ENCODE measurements around the gene PGBD5.
"Not testable (repeated sequence)": the region's sequence is repeated elsewhere in the genome, so short reads cannot be mapped to it uniquely, and the experiment has no call there.

Gene PGBD5, protein sequence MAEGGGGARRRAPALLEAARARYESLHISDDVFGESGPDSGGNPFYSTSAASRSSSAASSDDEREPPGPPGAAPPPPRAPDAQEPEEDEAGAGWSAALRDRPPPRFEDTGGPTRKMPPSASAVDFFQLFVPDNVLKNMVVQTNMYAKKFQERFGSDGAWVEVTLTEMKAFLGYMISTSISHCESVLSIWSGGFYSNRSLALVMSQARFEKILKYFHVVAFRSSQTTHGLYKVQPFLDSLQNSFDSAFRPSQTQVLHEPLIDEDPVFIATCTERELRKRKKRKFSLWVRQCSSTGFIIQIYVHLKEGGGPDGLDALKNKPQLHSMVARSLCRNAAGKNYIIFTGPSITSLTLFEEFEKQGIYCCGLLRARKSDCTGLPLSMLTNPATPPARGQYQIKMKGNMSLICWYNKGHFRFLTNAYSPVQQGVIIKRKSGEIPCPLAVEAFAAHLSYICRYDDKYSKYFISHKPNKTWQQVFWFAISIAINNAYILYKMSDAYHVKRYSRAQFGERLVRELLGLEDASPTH

DNA sequence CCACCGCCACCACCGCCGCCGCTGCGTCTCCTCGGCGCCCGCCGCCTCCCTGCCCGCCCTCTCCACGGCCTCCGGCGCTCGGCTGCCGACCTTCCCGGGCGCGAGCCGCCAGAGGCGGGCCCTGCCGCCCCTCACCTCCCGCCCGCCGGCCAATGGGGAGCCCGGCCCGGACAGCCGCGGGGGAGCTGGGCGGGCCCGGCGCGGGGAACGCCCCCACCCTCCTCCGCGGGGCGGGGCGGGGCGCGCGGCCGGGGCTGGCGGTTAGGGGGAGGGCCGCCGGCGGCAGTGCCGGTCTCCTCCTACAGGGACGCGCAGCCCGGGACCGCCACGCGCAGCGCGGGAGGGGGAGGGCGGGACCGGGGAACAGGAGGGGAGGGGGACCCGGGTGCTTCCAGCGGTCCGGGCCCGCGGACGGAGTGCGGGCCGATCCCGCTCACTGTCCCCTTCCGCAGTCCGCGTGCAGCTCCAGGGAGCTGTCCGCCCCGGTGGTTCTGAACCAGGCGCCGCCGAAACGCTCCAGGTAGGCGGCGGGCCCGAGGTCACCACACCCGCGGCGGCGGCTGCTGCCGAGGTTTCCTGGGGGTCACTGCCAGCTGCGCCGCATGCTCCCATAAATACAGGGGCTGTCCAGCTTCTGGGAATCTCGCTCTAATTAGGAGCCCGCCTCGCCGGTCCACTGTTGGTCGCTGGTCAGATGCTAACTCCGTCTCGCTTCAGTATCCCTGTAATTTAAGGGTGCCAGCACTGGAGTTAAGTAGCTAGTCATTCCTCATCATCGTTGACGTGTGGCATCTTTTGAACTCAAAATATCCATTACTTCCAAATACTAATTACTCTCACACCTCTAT is at the start of gene PGBD5:
PGBD5 (minus strand) TSS at position 87 of the 848 bp plus-strand sequence. CDS start 404 bp downstream, outside the sequence.
- no peak for DNase-seq (ENCODE audit: low read depth)

DNA sequence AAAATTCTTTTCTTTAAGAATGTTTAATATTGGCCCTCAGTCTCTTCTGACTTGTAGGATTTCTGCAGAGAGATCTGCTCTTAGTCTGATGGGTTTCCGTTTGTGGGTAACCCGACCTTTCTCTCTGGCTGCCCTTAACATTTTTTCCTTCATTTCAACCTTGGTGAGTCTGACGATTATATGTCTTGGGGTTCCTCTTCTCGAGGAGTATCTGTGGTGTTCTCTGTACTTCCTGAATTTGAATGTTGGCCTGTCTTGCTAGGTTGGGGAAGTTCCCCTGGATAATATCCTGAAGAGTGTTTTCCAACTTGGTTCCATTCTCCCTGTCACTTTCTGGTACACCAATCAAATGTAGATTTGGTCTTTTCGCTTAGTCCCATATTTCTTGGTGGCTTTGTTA is 48.8 kb upstream of the PGBD5 start:
- not testable (repeated sequence) for DNase-seq (ENCODE audit: low read depth)

- not testable (repeated sequence) for DNase-seq (ENCODE audit: low read depth)
Measured at GRCh38 chr1:230470750-230471149, 44.6 kb upstream of the PGBD5 start.

DNA sequence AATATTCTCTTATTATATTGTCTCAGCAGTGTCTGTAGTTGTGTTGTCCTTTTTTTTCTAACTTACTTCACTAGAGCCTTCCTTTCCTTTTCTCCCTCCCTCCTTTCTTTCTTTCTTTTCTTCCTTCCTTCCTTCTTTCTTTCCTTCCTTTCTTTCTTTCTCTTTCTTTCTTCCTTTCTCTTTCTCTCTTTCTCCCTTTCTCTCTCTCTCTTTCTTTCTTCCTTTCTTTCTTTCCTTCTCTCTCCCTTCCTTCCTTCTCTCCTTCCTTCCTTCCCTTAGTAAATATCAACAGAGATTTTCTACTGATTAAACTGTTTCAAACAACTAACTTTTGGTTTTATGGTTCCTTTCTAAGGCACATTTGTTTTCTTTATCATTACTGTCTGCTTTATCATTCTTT is 43.1 kb upstream of the PGBD5 start:
- DNase-seq (ENCODE audit: low read depth) = no peak

DNA sequence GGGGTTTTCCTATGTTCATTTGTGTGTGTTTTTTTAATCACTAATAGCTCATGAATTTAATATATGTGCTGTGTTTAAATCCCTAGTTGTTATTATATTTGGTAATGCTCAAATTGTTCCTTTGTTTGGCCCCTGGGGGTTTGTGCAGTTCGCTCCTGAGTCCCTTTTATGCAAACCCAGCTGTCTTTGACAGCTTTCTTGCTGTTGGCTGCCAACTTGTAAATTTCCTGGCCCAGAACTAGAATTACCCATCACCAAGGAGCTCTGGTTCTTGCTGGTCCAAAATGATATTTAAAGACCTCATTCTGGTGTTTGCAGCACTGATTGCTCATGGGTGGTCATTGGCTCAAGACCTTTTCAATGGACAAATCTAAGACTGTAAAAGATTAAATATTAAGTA is 39.6 kb upstream of the PGBD5 start:
- DNase-seq (ENCODE audit: low read depth) = no peak

DNA sequence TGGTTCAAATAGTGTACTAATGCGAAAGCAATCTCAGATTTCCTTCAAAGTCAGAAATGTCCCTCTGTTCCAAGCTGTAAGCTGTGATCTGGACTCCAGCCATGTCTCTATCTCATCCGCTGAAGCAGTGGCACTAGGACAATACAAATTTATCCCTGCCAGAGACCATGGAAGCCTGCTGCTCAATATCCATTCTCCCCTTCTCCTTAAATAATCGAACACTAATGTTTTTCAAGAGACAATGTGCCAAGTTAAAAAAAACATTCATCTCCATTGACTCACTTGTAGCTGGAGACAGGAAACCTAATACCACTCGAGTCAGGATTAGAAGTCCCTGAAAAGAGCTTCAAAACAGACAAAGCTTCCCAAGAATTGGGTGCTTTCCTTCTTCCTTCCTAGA is 38.5 kb upstream of the PGBD5 start:
- no peak for DNase-seq (ENCODE audit: low read depth)

GRCh38 chr1:230463760-230464159 is 37.6 kb upstream of the PGBD5 start:
- no peak for DNase-seq (ENCODE audit: low read depth)

DNA sequence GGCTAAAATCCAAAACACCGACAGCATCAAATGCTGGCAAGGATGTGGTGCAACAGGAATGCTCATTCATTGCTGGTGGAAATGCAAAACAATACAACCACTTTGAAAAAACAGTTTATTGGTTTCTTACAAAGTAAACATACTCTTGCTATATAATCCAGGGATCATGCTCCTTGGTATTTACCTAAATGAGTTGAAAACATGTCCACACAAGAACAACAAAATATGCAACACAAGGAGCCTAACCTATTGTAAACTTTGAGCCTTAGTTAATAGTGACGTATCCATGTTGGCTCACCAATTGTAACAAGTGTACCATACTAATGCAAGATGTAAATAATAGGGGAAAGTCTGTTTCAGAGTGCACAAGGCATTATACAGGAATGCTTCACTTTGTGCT is 37.2 kb upstream of the PGBD5 start:
- no peak for DNase-seq (ENCODE audit: low read depth)

- peak; percentile 16 for DNase-seq (ENCODE audit: low read depth)
Measured at GRCh38 chr1:230459465-230459864, 33.3 kb upstream of the PGBD5 start.

DNA sequence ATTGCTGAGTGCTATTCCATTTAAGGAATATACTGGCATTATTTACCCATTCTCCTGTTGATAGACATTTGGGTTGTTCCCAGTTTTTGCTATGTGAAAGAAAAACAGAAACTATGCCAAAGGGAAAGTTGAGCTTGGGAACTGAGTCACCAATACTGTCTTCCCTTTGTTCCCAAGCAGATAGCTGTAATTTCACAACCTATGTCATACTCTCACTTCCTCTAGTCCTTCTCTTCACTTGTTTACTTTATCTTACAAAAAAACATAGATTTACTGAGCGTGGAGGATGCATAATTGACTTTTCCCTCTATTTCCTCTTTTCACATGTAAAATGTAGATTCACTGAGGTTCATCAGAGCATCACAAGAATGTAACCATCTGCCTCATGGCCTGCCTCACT is 32.4 kb upstream of the PGBD5 start:
- no peak for DNase-seq (ENCODE audit: low read depth)

DNA sequence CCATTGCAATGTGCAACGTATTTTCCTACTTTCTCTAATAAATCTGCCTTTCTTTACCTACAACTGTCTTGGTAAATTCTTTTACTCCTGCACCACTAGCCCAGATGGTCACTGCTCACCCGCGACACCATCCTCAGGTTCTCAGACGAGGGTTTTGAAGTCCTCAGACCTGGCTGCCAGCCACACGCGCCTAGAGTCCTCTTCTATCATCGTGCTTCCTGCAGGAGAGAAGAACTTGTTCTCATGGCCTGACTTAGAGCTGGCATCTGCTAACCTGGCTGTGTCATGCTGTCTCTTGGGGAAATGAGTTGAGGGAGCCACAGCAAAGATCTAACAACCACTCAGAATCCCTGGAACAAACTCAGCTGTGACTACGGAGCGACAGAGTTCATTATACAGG is 30.3 kb upstream of the PGBD5 start:
- no peak for DNase-seq (ENCODE audit: low read depth)

GRCh38 chr1:230455291-230455690 is 29.2 kb upstream of the PGBD5 start:
- no peak for DNase-seq (ENCODE audit: low read depth)

GRCh38 chr1:230453377-230453776 is 27.2 kb upstream of the PGBD5 start:
- no peak for DNase-seq (ENCODE audit: low read depth)

DNA sequence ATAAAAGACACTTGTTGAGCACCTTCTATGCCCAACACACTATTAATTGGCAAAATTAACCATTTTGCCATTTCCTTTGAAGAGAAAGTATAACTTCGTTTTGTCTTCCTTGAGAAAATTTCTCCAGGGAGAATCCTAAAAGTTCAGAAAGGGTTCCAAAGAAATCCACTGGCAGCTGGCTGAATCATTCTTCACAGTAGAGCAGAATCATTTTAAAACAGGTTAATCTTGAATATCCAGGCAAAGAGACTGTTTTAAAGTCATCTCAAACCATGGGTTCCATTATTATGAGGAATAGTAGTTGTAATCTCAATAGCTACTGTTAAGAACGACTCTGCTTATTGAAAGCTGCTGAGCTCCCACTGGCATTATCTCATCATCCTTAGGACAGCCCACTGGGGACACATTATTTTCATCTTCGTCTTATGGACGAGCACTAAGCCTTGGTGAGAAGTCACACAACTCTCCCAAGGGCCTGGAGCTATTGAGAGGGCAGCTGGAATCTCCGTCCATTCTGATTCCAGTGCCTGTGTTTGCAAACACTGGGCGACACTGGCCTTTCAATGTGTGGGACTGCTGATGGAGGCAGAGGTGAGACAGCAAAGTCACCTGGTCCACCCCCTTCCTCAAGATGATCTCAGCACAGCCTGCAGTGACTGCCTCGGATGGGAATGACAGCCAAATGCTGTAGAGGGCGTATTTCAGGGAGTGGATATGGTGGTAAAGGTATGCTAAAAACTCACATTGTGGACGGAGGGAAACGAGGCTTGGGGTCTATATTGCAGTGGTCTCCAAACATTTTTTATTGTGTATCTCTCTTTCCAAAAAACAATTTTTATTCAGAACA is 15.3 kb upstream of the PGBD5 start:
- DNase-seq (ENCODE audit: low read depth) = no peak

DNA sequence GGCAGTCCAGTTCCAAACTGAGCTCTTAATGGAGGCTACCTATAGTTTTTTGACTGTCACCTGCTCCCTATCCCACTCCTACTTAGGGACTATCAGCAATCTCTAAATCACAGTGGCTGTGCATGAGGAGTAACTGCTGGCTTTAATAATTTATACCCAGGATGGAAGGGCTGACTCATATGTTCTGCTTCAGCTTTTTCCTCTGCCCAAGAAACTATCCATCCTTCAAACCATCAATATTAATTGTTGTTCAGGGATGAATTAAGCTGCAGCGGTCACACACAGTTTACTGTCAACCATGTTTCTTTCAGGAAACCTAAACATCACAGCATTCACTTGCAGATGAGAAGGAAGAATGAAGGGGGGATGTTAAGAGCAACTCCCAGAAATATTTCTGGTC is 9.0 kb upstream of the PGBD5 start:
- DNase-seq (ENCODE audit: low read depth) = no peak

DNA sequence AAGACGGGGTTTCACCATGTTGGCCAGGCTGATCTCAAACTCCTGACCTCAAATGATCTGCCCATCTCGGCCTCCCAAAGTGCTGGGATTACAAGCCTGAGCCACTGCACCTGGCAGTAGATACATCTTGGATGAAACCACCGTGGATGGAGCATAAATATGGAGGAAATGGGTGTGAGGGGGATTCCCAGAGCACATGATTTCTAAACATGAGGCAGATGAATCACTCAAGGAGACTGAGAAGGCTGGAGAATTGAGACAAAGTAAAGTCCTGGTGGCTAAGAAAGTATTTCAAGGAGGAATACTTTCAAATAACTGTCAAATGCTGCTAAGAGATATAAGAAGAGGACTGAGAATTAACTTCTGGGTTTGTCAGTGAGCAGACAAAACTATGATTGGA is 5.4 kb upstream of the PGBD5 start:
- no peak for DNase-seq (ENCODE audit: low read depth)

DNA sequence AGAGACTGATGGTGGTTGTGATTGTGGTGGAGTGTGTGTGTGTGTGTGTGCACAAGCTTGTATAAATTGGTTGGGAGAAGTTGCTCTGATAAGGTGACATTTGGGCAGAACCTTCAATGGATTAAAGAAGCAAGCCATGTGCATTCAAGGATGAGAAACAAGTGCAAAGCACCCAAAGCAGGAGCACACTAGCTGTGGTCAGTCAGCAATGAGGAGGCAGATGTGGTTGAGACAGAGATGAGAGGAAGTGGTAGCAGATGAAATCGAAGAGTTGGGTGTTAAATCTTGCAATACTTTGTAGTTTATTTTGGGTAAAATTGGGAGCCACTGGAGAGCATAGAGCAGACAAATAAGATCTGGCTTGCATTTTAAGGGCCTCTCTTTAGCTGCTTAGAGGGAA is 4.4 kb upstream of the PGBD5 start:
- DNase-seq (ENCODE audit: low read depth) = no peak

- no peak for DNase-seq (ENCODE audit: low read depth)
Measured at GRCh38 chr1:230429067-230429735, 3.1 kb upstream of the PGBD5 start.

- no peak for DNase-seq (ENCODE audit: low read depth)
Measured at GRCh38 chr1:230427981-230428380, 1.8 kb upstream of the PGBD5 start.

DNA sequence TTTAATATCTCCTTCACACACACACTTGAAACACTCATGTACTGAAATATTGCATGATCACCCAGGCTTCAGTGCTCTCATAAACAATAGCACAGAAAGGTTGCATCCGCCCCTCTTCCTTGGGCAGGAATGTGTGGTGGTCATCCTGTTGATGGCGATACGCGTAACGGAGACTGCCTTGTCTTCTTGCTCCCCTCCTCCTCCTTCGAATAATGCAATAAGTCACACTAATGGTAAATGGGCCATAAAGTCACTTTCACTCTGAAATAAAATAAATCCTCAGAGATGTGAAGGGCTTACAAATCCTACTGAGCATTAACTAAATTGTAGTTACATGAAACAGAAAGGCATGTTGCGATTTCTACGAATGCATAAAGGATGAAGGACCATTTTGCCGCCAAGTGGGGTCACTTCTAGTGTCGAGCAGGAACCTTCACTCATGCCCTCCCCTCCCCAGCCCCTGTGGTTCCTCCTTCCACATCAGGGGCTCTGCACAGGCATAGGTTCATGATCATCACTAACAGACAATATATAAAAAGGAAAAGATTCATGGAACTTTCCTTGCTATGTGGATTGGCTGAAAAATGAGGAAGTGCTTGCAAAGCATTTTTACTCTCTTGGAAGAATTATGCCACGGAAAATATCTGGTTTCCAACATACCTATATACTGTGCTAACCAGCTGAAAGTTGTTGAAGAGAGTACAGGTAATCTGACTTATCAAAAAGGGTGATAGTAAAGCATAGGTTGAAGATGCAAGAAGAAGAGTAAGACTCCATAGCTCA is 1.2 kb upstream of the PGBD5 start:
- DNase-seq (ENCODE audit: low read depth) = no peak
